OCI-LY7 (cell line): ENCODE data around the gene PIP5K1C. TPM values are rescaled to one million over a fixed set of nuclear protein-coding genes. Genes with fewer than 3 reads are reported as not detected.

Experiments
- BruUV-seq: library from RNA; stranded (reverse); fragments of 400-500 nt; replicated peaks from 2 replicates; lab custom pipeline; 2021; lab: Mats Ljungman, UMichigan
- CTCF ChIA-PET: fragments of 300-600 bp; sonication (Branson Sonifier 250); formaldehyde crosslinking; loops from one replicate; lab custom pipeline; 2022; ENCODE audit warnings: antibody characterized with exemption; ENCODE audit not compliant: unreplicated experiment; lab: Charles Lee
- POLR2A ChIA-PET: fragments of 300-600 bp; sonication (Branson Sonifier 250); formaldehyde crosslinking; loops from one replicate; lab custom pipeline; 2022; ENCODE audit warnings: antibody characterized with exemption; lab: Charles Lee
- DNase-seq: peaks from one replicate; pipeline ENCODE4 v3.0.0-alpha.2; 2015; ENCODE audit warnings: low spot score
- H2AFZ ChIP-seq: fragments of 200-600 bp; sonication (generic), shearing (Covaris generic); 2 replicates; pipeline ENCODE4 v1.6.1; 2014; ENCODE audit warnings: mild to moderate bottlenecking, antibody characterized with exemption, low read length, moderate library complexity
- H3K27ac ChIP-seq: fragments of 200-600 bp; sonication (generic); 2 replicates; pipeline ENCODE4 v1.5.1; 2014; ENCODE audit warnings: mixed run types, low read depth, mild to moderate bottlenecking, moderate library complexity, low read length, inconsistent platforms; ENCODE audit not compliant: poor library complexity, severe bottlenecking
- H3K36me3 ChIP-seq: fragments of 200-600 bp; sonication (generic); 2 replicates; pipeline ENCODE4 v1.6.1; 2014; ENCODE audit warnings: mild to moderate bottlenecking, antibody characterized with exemption, low read length, moderate library complexity, mixed read lengths; ENCODE audit not compliant: insufficient read depth
- H3K4me1 ChIP-seq: fragments of 200-600 bp; sonication (generic); 2 replicates; pipeline ENCODE4 v1.5.1; 2014; ENCODE audit warnings: mild to moderate bottlenecking, low read length; ENCODE audit not compliant: insufficient read depth, poor library complexity, severe bottlenecking
- H3K4me2 ChIP-seq: fragments of 200-600 bp; sonication (generic); 2 replicates; pipeline ENCODE4 v1.6.1; 2014; ENCODE audit warnings: mild to moderate bottlenecking, low read length
- H3K4me3 ChIP-seq: fragments of 200-600 bp; sonication (generic); 2 replicates; pipeline ENCODE4 v1.5.1; 2014; ENCODE audit warnings: mild to moderate bottlenecking, low read depth, low read length; ENCODE audit not compliant: poor library complexity, severe bottlenecking
- H3K79me2 ChIP-seq: fragments of 200-600 bp; sonication (generic); 2 replicates; pipeline ENCODE4 v1.6.1; 2016; ENCODE audit warnings: low read depth, mild to moderate bottlenecking, low read length, moderate library complexity, mixed read lengths; ENCODE audit not compliant: insufficient read depth
- H3K9me2 ChIP-seq: fragments of 200-600 bp; sonication (generic); 2 replicates; pipeline ENCODE4 v1.6.1; 2016; ENCODE audit warnings: mild to moderate bottlenecking, low read length, mixed read lengths; ENCODE audit not compliant: insufficient read depth
- H3K9me3 ChIP-seq: fragments of 200-600 bp; sonication (generic); 2 replicates; pipeline ENCODE4 v1.6.1; 2014; ENCODE audit warnings: mild to moderate bottlenecking, mixed run types, low read length, mixed read lengths
- H4K20me1 ChIP-seq: fragments of 200-600 bp; sonication (generic); 2 replicates; pipeline ENCODE4 v1.6.1; 2014; ENCODE audit warnings: mild to moderate bottlenecking, antibody characterized with exemption, low read length, moderate library complexity, mixed read lengths; ENCODE audit not compliant: insufficient read depth
- CTCF ChIP-seq: fragments of 200-600 bp; sonication (generic); conservative IDR thresholded peaks from 2 replicates; pipeline ENCODE4 v1.5.1; 2014; ENCODE audit warnings: mild to moderate bottlenecking, antibody characterized with exemption, low read length, moderate library complexity, mixed read lengths
- EZH2phosphoT487 ChIP-seq: fragments of 200-600 bp; sonication (generic); IDR thresholded peaks from 2 replicates; pipeline ENCODE4 v1.6.1; 2018; ENCODE audit warnings: low read depth, borderline replicate concordance, mild to moderate bottlenecking, mixed run types, antibody characterized with exemption, low read length, moderate library complexity, mixed read lengths
- intact Hi-C: fragments of 100-400 bp; cut with micrococcal nuclease; formaldehyde crosslinking; loops from one replicate; pipeline ENCODE4 v1.10.0; 2022; ENCODE audit not compliant: unreplicated experiment
- total RNA-seq, 2 experiments: library from RNA; depleted of rRNA in 1 of 2; stranded (reverse); fragments of >200 nt in 1 of 2; shearing (Covaris generic) in 1 of 2; gene quantifications; 2 replicates each; pipeline ENCODE4 v1.2.3, GENCODE V29; 2014 to 2022

The PIP5K1C gene
- total RNA-seq, 2 experiments from 2014 or later: 7.6 to 15.1 TPM

GRCh38 chr19:3737487-3738205 is 37.4 kb upstream of the PIP5K1C start:
- H2AFZ ChIP-seq: no peak overlapping the region
- intact Hi-C loops: no loop called here
- POLR2A ChIA-PET: no interaction called here
- no TSS peak for BruUV-seq
- TF ChIP-seq CTCF (no peak), EZH2phosphoT487 (no peak)
- H4K20me1 ChIP-seq: no peaks in the 10 kb centered on the region
- no peak overlapping the region for H3K4me2 ChIP-seq
- CTCF ChIA-PET: interaction anchor here (0.5 kb wide), 1 partner anchor 11 kb away, joined by 3 read pairs; no protein-coding TSS in a partner anchor
- H3K4me1 ChIP-seq: no peaks in the 10 kb centered on the region
- no peak overlapping the region for H3K4me3 ChIP-seq
- no peaks in the 10 kb centered on the region for H3K9me2 ChIP-seq
- H3K9me3 ChIP-seq: no peaks in the 10 kb centered on the region
- H3K27ac ChIP-seq: no peak overlapping the region
- no peak for DNase-seq
- no peaks in the 10 kb centered on the region for H3K36me3 ChIP-seq
- no peaks in the 10 kb centered on the region for H3K79me2 ChIP-seq

DNA sequence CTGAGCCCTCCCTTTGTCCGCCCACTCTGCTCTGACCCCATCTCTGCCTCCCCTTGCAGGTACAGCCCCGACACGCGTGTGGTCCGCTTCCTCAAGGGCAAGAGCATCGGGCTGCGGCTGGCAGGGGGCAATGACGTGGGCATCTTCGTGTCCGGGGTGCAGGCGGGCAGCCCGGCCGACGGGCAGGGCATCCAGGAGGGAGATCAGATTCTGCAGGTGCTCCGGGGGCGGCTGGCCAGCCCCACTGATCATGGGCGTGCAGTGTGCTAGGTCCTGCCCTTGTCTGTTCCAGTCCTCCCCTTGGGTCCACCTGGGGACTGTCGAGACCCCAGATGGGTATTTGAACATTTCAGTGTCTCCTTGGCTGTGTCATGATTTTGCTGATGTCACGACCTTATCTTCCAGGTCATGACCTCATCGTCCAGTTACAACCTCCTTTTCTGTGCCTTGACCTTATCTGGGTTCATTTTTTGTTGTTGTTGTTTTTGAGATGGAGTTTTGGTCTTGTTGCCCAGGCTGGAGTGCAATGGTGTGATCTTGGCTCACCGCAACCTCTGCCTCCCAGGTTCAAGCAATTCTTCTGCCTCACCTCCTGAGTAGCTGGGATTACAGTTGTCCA is 35.9 kb upstream of the PIP5K1C start:
- CTCF ChIA-PET: no interaction called here
- no peak for TF ChIP-seq CTCF
- TF ChIP-seq EZH2phosphoT487: no peak
- Histone ChIP-seq H3K4me2 (no peak overlapping the region), H3K4me3 (no peak overlapping the region), H4K20me1 (no peaks in the 10 kb centered on the region), H3K9me2 (no peaks in the 10 kb centered on the region), H2AFZ (no peak overlapping the region), H3K79me2 (no peaks in the 10 kb centered on the region), H3K27ac (no peak overlapping the region), H3K4me1 (no peaks in the 10 kb centered on the region), H3K36me3 (no peaks in the 10 kb centered on the region), H3K9me3 (no peaks in the 10 kb centered on the region)
- intact Hi-C loops: no loop called here
- DNase-seq: no peak
- POLR2A ChIA-PET: no interaction called here
- no TSS peak for BruUV-seq

DNA sequence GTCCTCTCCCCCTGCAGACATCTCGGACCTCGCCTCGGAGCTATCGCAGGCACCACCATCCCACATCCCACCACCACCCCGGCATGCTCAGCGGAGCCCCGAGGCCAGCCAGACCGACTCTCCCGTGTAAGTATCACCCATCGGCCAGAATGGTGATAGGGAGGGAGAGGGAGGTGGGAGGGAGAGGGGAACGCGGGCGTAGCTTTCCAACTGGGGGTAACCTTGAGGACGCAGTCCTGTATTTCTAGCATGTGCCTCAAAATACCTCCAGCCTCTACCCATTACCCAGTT is 34.0 kb upstream of the PIP5K1C start:
- intact Hi-C loops: no loop called here
- BruUV-seq: no TSS peak
- DNase-seq: no peak
- no peaks in the 10 kb centered on the region for H3K79me2 ChIP-seq
- POLR2A ChIA-PET: no interaction called here
- no peaks in the 10 kb centered on the region for H3K4me1 ChIP-seq
- no peaks in the 10 kb centered on the region for H4K20me1 ChIP-seq
- CTCF ChIA-PET: no interaction called here
- no peak overlapping the region for H3K4me2 ChIP-seq
- no peak overlapping the region for H3K4me3 ChIP-seq
- TF ChIP-seq CTCF (no peak), EZH2phosphoT487 (no peak)
- H3K27ac ChIP-seq: no peak overlapping the region
- no peaks in the 10 kb centered on the region for H3K9me3 ChIP-seq
- no peaks in the 10 kb centered on the region for H3K36me3 ChIP-seq
- no peaks in the 10 kb centered on the region for H3K9me2 ChIP-seq
- no peak overlapping the region for H2AFZ ChIP-seq
